GM23338 (cell line): ENCODE data around the gene DTD1. TPM values are rescaled to one million over a fixed set of nuclear protein-coding genes. Genes with fewer than 3 reads are reported as not detected.

ENCODE experiments used
- ATAC-seq: fragments of 200-7000 bp; cut with Tn5 transposase; 3 replicates; pipeline ENCODE4 v1.9.1; 2020
- DNase-seq: peaks from one replicate; pipeline ENCODE4 v3.0.0-alpha.2; 2015; ENCODE audit warnings: low spot score
- H2AFZ ChIP-seq: fragments of 200-600 bp; sonication (generic); 2 replicates; pipeline ENCODE4 v1.8.0; 2016; ENCODE audit warnings: antibody characterized with exemption, mild to moderate bottlenecking, moderate library complexity
- H3F3A ChIP-seq: fragments of 200-600 bp; sonication (generic); replicated peaks from 2 replicates; pipeline ENCODE4 v1.8.0; 2017; ENCODE audit warnings: antibody characterized with exemption, mixed run types, low read depth
- H3K27ac ChIP-seq: fragments of 200-600 bp; sonication (generic); 2 replicates; pipeline ENCODE4 v1.6.1; 2016; ENCODE audit warnings: low read depth
- H3K27me3 ChIP-seq: fragments of 200-600 bp; sonication (generic); 2 replicates; pipeline ENCODE4 v1.8.0; 2016; ENCODE audit warnings: mild to moderate bottlenecking, mixed run types, moderate library complexity; ENCODE audit not compliant: insufficient read depth
- H3K36me3 ChIP-seq: fragments of 200-600 bp; sonication (generic); 2 replicates; pipeline ENCODE4 v1.8.0; 2016; ENCODE audit warnings: mild to moderate bottlenecking; ENCODE audit not compliant: insufficient read depth
- H3K4me1 ChIP-seq: fragments of 200-600 bp; sonication (generic); 2 replicates; pipeline ENCODE4 v1.8.0; 2016; ENCODE audit warnings: mild to moderate bottlenecking, moderate library complexity; ENCODE audit not compliant: insufficient read depth
- H3K4me2 ChIP-seq: fragments of 200-600 bp; sonication (generic); 2 replicates; pipeline ENCODE4 v1.7.1; 2017; ENCODE audit warnings: mixed run types
- H3K4me3 ChIP-seq: fragments of 200-600 bp; sonication (generic); 2 replicates; pipeline ENCODE4 v1.6.1; 2016; ENCODE audit warnings: mixed run types
- H3K79me2 ChIP-seq: fragments of 200-600 bp; sonication (generic); replicated peaks from 2 replicates; pipeline ENCODE4 v1.8.0; 2017; ENCODE audit warnings: mild to moderate bottlenecking; ENCODE audit not compliant: insufficient read depth
- H3K9me2 ChIP-seq: fragments of 200-600 bp; sonication (generic); 2 replicates; pipeline ENCODE4 v1.8.0; 2017; ENCODE audit not compliant: insufficient read depth
- H4K20me1 ChIP-seq: fragments of 200-600 bp; sonication (generic); replicated peaks from 2 replicates; pipeline ENCODE4 v1.8.0; 2017; ENCODE audit warnings: mild to moderate bottlenecking; ENCODE audit not compliant: insufficient read depth
- H3K27ac Mint-ChIP-seq: 2 replicates; pipeline ENCODE4 v1.8.0; 2020; ENCODE audit warnings: inconsistent platforms, mild to moderate bottlenecking, moderate library complexity, mixed read lengths
- H3K27me3 Mint-ChIP-seq: 3 replicates; pipeline ENCODE4 v1.8.0; 2022; ENCODE audit warnings: low read depth, mild to moderate bottlenecking, moderate library complexity, mixed read lengths, inconsistent platforms; ENCODE audit not compliant: insufficient read depth, poor library complexity
- H3K36me3 Mint-ChIP-seq: 3 replicates; pipeline ENCODE4 v1.8.0; 2021; ENCODE audit warnings: low read depth, mild to moderate bottlenecking, inconsistent platforms, moderate library complexity, mixed read lengths
- H3K4me1 Mint-ChIP-seq: 3 replicates; pipeline ENCODE4 v1.8.0; 2020; ENCODE audit warnings: mild to moderate bottlenecking, inconsistent platforms, mixed read lengths
- H3K4me3 Mint-ChIP-seq: 3 replicates; pipeline ENCODE4 v1.8.0; 2021; ENCODE audit warnings: moderate library complexity, mild to moderate bottlenecking, inconsistent platforms, mixed read lengths
- H3K9me3 Mint-ChIP-seq: 3 replicates; pipeline ENCODE4 v1.8.0; 2020; ENCODE audit warnings: moderate library complexity, mild to moderate bottlenecking, inconsistent platforms, mixed read lengths
- NANOG ChIP-seq: IDR thresholded peaks from 2 replicates; pipeline ENCODE4 v1.6.1; 2016; ENCODE audit warnings: antibody characterized with exemption, borderline replicate concordance
- STAT1 ChIP-seq: IDR thresholded peaks from one replicate; pipeline ENCODE4 v1.6.1; 2016; ENCODE audit warnings: antibody characterized with exemption; ENCODE audit not compliant: unreplicated experiment
- ZNF331 ChIP-seq: fragments of 250-450 bp; sonication (Bioruptor Pico); IDR thresholded peaks from 2 replicates; pipeline ENCODE4 v1.5.0; 2020; ENCODE audit warnings: low read depth, mild to moderate bottlenecking, moderate library complexity
- polyA plus RNA-seq: library from polyadenylated mRNA; unstranded; fragments of >200 nt; fragmentation: Nextera tagmentation; extraction: Ambion mirVana; gene quantifications from 2 replicates; pipeline ENCODE4 v1.2.1, GENCODE V29; 2016
- total RNA-seq: library from RNA; depleted of rRNA; stranded (reverse); fragments of >200 nt; shearing (Covaris generic); gene quantifications from 2 replicates; pipeline ENCODE4 v1.2.3, GENCODE V29; 2014
- TF ChIP-seq, protein P1 (sequence below), 2 experiments: fragments of 200-600 bp in 1 of 2; sonication (generic) in 1 of 2; conservative IDR thresholded peaks; 2 replicates each; pipeline versions ENCODE4 v1.5.1 to v1.6.1; 2016 to 2017; ENCODE audit warnings: antibody characterized with exemption in 2 of 2, low read depth in 2 of 2, mild to moderate bottlenecking in 2 of 2, moderate library complexity in 1 of 2

DTD1 gene
- total and polyA plus RNA-seq, 2 experiments from 2014 or later: 69.8 to 74.0 TPM

DNA sequence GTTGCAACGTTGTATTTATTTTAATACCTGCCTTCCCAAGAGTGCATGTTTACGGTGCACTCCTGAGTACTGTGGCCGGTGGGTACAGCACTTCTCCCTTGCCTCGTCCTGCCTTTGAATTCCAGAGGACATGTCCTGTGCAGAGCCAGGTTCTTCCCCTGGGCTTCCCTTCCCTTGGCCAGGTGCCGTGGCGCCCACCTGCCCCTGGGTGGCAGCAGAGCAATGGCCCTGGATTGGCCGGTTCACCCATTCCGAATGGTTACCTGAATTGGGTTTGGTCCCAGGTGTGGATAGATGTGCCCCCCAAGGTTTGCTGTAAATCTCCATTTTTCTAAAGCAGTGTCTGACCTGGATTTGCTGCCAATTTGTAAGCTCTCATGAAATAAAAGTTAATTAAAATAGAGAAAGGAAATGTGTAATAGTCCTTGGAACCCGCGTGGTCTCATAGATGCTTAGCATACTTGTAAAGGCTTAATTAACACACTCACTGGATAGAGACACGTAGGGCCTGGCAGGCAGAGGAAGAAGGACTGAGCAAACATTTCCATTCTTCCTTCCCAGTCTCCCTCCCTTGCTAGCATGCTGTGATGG is 40.6 kb downstream of the DTD1 start:
- Mint-ChIP-seq H3K4me3 (no peak overlapping the region), H3K27me3 (peaks cover 5% of the 10 kb centered on the region), H3K36me3 (peaks cover 16% of the 10 kb centered on the region), H3K4me1 (peaks cover 4% of the 10 kb centered on the region), H3K27ac (no peak overlapping the region), H3K9me3 (no peaks in the 10 kb centered on the region)
- Histone ChIP-seq H3F3A (no peaks in the 10 kb centered on the region), H3K4me1 (no peaks in the 10 kb centered on the region), H4K20me1 (no peaks in the 10 kb centered on the region), H3K36me3 (no peaks in the 10 kb centered on the region), H3K9me2 (no peaks in the 10 kb centered on the region), H2AFZ (no peak overlapping the region), H3K79me2 (no peaks in the 10 kb centered on the region), H3K27ac (no peak overlapping the region), H3K4me2 (no peak overlapping the region), H3K4me3 (no peak overlapping the region), H3K27me3 (no peaks in the 10 kb centered on the region)
- TF ChIP-seq NANOG (no peak), ZNF331 (CRISPR knock-in tag) (no peak), STAT1 (no peak)
- TF ChIP-seq, protein P1, sequence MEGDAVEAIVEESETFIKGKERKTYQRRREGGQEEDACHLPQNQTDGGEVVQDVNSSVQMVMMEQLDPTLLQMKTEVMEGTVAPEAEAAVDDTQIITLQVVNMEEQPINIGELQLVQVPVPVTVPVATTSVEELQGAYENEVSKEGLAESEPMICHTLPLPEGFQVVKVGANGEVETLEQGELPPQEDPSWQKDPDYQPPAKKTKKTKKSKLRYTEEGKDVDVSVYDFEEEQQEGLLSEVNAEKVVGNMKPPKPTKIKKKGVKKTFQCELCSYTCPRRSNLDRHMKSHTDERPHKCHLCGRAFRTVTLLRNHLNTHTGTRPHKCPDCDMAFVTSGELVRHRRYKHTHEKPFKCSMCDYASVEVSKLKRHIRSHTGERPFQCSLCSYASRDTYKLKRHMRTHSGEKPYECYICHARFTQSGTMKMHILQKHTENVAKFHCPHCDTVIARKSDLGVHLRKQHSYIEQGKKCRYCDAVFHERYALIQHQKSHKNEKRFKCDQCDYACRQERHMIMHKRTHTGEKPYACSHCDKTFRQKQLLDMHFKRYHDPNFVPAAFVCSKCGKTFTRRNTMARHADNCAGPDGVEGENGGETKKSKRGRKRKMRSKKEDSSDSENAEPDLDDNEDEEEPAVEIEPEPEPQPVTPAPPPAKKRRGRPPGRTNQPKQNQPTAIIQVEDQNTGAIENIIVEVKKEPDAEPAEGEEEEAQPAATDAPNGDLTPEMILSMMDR (conservative IDR thresholded peaks at IDR 0.05; ENCODE audit: low read depth in 2 of 2): peak; percentile 85 to 89
- DNase-seq: peak; percentile 80
- peak; percentile 90 for ATAC-seq

DNA sequence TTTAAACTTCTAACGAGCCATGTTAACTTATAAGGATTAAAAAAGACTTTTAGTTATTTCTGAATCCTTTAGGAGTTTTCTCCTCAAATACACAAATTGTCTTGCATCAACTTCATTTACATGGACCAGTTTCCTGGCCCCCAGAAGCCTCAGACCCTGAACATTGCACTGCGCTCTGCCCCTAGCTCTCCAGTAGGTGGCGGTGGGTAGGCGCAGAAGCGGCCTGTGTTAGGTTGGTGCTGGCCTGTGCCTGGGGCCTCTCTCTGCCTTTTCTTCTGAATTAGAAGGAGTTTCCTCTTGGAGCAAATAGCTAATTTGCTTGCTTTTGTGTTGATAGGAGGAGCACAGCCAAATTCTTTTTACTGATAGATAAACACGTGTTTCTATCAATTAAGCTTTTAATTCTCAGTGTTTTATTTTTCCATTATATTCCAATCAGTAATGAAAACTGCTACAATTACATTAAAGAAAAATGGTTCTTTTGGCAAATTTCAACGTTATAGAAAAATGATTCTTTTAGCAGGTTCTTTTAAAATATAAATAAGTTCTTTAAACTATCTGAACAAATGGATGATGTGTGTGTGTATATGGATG is 44.4 kb downstream of the DTD1 start:
- Histone ChIP-seq H2AFZ (no peak overlapping the region), H3F3A (no peaks in the 10 kb centered on the region), H3K27me3 (no peaks in the 10 kb centered on the region), H4K20me1 (no peaks in the 10 kb centered on the region), H3K4me2 (no peak overlapping the region), H3K27ac (no peak overlapping the region), H3K9me2 (no peaks in the 10 kb centered on the region), H3K4me1 (no peaks in the 10 kb centered on the region), H3K79me2 (no peaks in the 10 kb centered on the region), H3K36me3 (no peaks in the 10 kb centered on the region; the same call in 1 of the 2 replicates), H3K4me3 (no peak overlapping the region)
- ATAC-seq (peak; percentile 94), DNase-seq (peak; percentile 88)
- TF ChIP-seq, protein P1 (conservative IDR thresholded peaks at IDR 0.05; ENCODE audit: low read depth in 2 of 2): peak; percentile 98
- no peak for TF ChIP-seq STAT1
- peaks cover 3% of the 10 kb centered on the region for H3K27me3 Mint-ChIP-seq
- H3K4me3 Mint-ChIP-seq: no peak overlapping the region
- no peaks in the 10 kb centered on the region for H3K9me3 Mint-ChIP-seq
- peaks cover 9% of the 10 kb centered on the region for H3K4me1 Mint-ChIP-seq
- H3K36me3 Mint-ChIP-seq: peaks cover 16% of the 10 kb centered on the region
- no peak overlapping the region for H3K27ac Mint-ChIP-seq
